HK-2 (cell line): ENCODE measurements around the gene LONP1.
A peak's percentile ranks its signal among the peaks of the same experiment; 100 is the strongest.
"Not testable (repeated sequence)": the region's sequence is repeated elsewhere in the genome, so short reads cannot be mapped to it uniquely, and the experiment has no call there.

ENCODE experiments used
- DNase-seq: peaks from one replicate; pipeline ENCODE4 v3.0.0-alpha.2; 2018; ENCODE audit not compliant: unreplicated experiment

Gene LONP1

GRCh38 chr19:5693195-5694166 lies 26.5 kb downstream of the LONP1 start:
- DNase-seq, result no peak

GRCh38 chr19:5692723-5693194 lies 27.2 kb downstream of the LONP1 start:
- no peak for DNase-seq

- no peak for DNase-seq
Observed at GRCh38 chr19:5691822-5692722, 27.9 kb downstream of the LONP1 start.

- peak; percentile 76 for DNase-seq
Observed at GRCh38 chr19:5690955-5691821, 28.8 kb downstream of the LONP1 start.

GRCh38 chr19:5690125-5690954 lies 29.6 kb downstream of the LONP1 start, which contains the start of gene RPL36:
Gene RPL36, plus strand, starts transcription at chr19:5690295. Its CDS starts 213 bp downstream, at chr19:5690508.
- peak; percentile 99 for DNase-seq

GRCh38 chr19:5688262-5688881 lies 31.6 kb downstream of the LONP1 start:
- DNase-seq, result not testable (repeated sequence)

GRCh38 chr19:5687360-5688198 lies 32.4 kb downstream of the LONP1 start:
- DNase-seq, result no peak

GRCh38 chr19:5686647-5687359 lies 33.1 kb downstream of the LONP1 start:
- DNase-seq, result peak; percentile 98

GRCh38 chr19:5686326-5686646 lies 33.7 kb downstream of the LONP1 start:
- DNase-seq, result no peak

- DNase-seq, result no peak
Observed at GRCh38 chr19:5684694-5685430, 35.1 kb downstream of the LONP1 start.

- DNase-seq, result no peak
Observed at GRCh38 chr19:5683177-5683886, 36.6 kb downstream of the LONP1 start.

- no peak for DNase-seq
Observed at GRCh38 chr19:5682107-5682482, 37.9 kb downstream of the LONP1 start.

- DNase-seq, result no peak
Observed at GRCh38 chr19:5681391-5682106, 38.4 kb downstream of the LONP1 start.

- peak; percentile 98 for DNase-seq
Observed at GRCh38 chr19:5680437-5681368, 39.2 kb downstream of the LONP1 start, which contains the start of the genes HSD11B1L and MICOS13. Gene HSD11B1L, plus strand, starts transcription at chr19:5681027. Its CDS starts 3,806 bp downstream, at chr19:5684833. Gene MICOS13, minus strand, starts transcription at chr19:5680516. Its CDS starts 30 bp downstream, at chr19:5680486.

GRCh38 chr19:5680084-5680436 lies 39.9 kb downstream of the LONP1 start:
- no peak for DNase-seq
